Lung (tissue), 12 donors: ENCODE data around the gene CCDC175. TPM values are rescaled to one million over a fixed set of nuclear protein-coding genes. Genes with fewer than 3 reads are reported as not detected.

Source experiments
- ATAC-seq: fragments of 200-7000 bp; cut with Tn5 transposase; one replicate; pipeline ENCODE4 v1.9.1; 2020; ENCODE audit warnings: moderate number of reproducible peaks; ENCODE audit not compliant: insufficient read depth, low FRiP score
- DNase-seq, 3 donors: peaks; one replicate each; pipeline ENCODE4 v3.0.0-alpha.2; 2013 to 2017
- H3K27ac ChIP-seq, 2 donors: one replicate each; pipeline ENCODE4 v1.5.1; 2013; ENCODE audit warnings: mild to moderate bottlenecking in 2 of 2, moderate library complexity in 2 of 2, control low read depth in 1 of 2, inconsistent platforms in 1 of 2, low read depth in 1 of 2, low read length in 1 of 2
- H3K27me3 ChIP-seq, 3 donors: one replicate each; pipeline ENCODE4 v1.5.1; 2013; ENCODE audit warnings: low read length in 2 of 3; ENCODE audit not compliant: control insufficient read depth in 3 of 3, insufficient read depth in 3 of 3
- H3K36me3 ChIP-seq, 4 donors: one replicate each; pipeline ENCODE4 v1.5.1; 2013; ENCODE audit warnings: low read length in 4 of 4, mild to moderate bottlenecking in 1 of 4, moderate library complexity in 1 of 4; ENCODE audit not compliant: control insufficient read depth in 4 of 4, insufficient read depth in 4 of 4
- H3K4me1 ChIP-seq, 5 donors: one replicate each; pipeline ENCODE4 v1.5.1; 2013; ENCODE audit warnings: low read length in 5 of 5, mild to moderate bottlenecking in 2 of 5, moderate library complexity in 1 of 5; ENCODE audit not compliant: control insufficient read depth in 5 of 5, insufficient read depth in 5 of 5
- H3K4me3 ChIP-seq: one replicate; pipeline ENCODE4 v1.5.1; 2013; ENCODE audit warnings: mild to moderate bottlenecking, control low read depth, moderate library complexity
- H3K9ac ChIP-seq, 2 donors: one replicate each; pipeline ENCODE4 v1.5.1; 2013; ENCODE audit warnings: low read length in 2 of 2, control low read depth in 1 of 2; ENCODE audit not compliant: insufficient read depth in 1 of 2
- H3K9me3 ChIP-seq, 4 donors: one replicate each; pipeline ENCODE4 v1.5.1; 2013; ENCODE audit warnings: low read length in 3 of 4, mild to moderate bottlenecking in 1 of 4, moderate library complexity in 1 of 4; ENCODE audit not compliant: control insufficient read depth in 4 of 4, insufficient read depth in 3 of 4
- CTCF ChIP-seq: IDR thresholded peaks from 2 replicates; pipeline ENCODE4 v1.5.1; 2012; ENCODE audit warnings: mild to moderate bottlenecking; ENCODE audit errors: control extremely low read depth, extremely low read depth
- WGBS, 2 donors: extraction: QIAGEN DNeasy Blood & Tissue Kit; methylation state at CpG; one replicate each; pipeline ENCODE4 v1.1.7; 2013; 5-methylcytosine and 5-hydroxymethylcytosine counted together
- polyA plus RNA-seq, 2 donors: library from polyadenylated mRNA; stranded (reverse); fragments of 200-250 nt; gene quantifications; one replicate each; pipeline ENCODE4 v1.2.1, GENCODE V29; 2013
- total RNA-seq, 2 donors: library from RNA; depleted of rRNA in 1 of 2; stranded (reverse); fragments of >200 nt in 1 of 2; gene quantifications; one replicate each; pipeline ENCODE4 v1.2.1, GENCODE V29; 2014 to 2021
- donor health status: control.
- donor health status: control.
- donor health status: Bipolar disorder and iron deficiency.
- donor health status: healthy.
- donor health status: DM: yes; HTN: yes; CAD: no.

Gene CCDC175
- total and polyA plus RNA-seq, 4 donors, result 0.06 to 0.94 (median 0.20) TPM

- 67 to 95% methylated on average over 1 of the region's 1 CpG for WGBS, 2 donors
- no peak for TF ChIP-seq CTCF
- Histone ChIP-seq H3K9me3 (peaks cover 0 to 3% (median 0%) of the 10 kb centered on the region in 4 donors), H3K4me1 (no peaks in the 10 kb centered on the region), H3K4me3 (no peak overlapping the region), H3K27ac (no peak overlapping the region), H3K27me3 (no peaks in the 10 kb centered on the region), H3K9ac (no peak overlapping the region), H3K36me3 (no peaks in the 10 kb centered on the region)
- no peak for DNase-seq
- ATAC-seq, result no peak
Measured at GRCh38 chr14:59565087-59565486, 11.5 kb downstream of the CCDC175 start.

GRCh38 chr14:59564366-59564765, 12.2 kb downstream of the CCDC175 start:
- no peak for ATAC-seq
- no peaks in the 10 kb centered on the region for H3K36me3 ChIP-seq
- TF ChIP-seq CTCF, result no peak
- H3K9me3 ChIP-seq, result no peaks in the 10 kb centered on the region
- no peaks in the 10 kb centered on the region for H3K27me3 ChIP-seq
- H3K4me1 ChIP-seq, result no peaks in the 10 kb centered on the region
- DNase-seq, result no peak
- H3K9ac ChIP-seq, result no peak overlapping the region
- no peak overlapping the region for H3K4me3 ChIP-seq
- WGBS, 2 donors, result 25 to 31% methylated on average over 2 of the region's 2 CpGs
- no peak overlapping the region for H3K27ac ChIP-seq

- Histone ChIP-seq H3K27ac (no peak overlapping the region), H3K27me3 (no peaks in the 10 kb centered on the region), H3K9me3 (peaks cover 0 to 5% (median 0%) of the 10 kb centered on the region in 4 donors), H3K4me3 (no peak overlapping the region), H3K9ac (no peak overlapping the region), H3K4me1 (no peaks in the 10 kb centered on the region), H3K36me3 (no peaks in the 10 kb centered on the region)
- no peak for TF ChIP-seq CTCF
- no peak for ATAC-seq
- DNase-seq, result no peak
- WGBS, 2 donors, result 89 to 91% methylated on average over 2 of the region's 2 CpGs
Measured at GRCh38 chr14:59547310-59547709, 29.3 kb downstream of the CCDC175 start.

- ATAC-seq (no peak), DNase-seq (no peak)
- no peak overlapping the region for H3K9ac ChIP-seq
- H3K4me3 ChIP-seq, result no peak overlapping the region
- TF ChIP-seq CTCF, result no peak
- H3K4me1 ChIP-seq, result no peaks in the 10 kb centered on the region
- 54 to 66% methylated on average over 7 of the region's 7 CpGs for WGBS, 2 donors
- H3K36me3 ChIP-seq, result no peaks in the 10 kb centered on the region
- no peaks in the 10 kb centered on the region for H3K9me3 ChIP-seq
- no peaks in the 10 kb centered on the region for H3K27me3 ChIP-seq
- no peak overlapping the region for H3K27ac ChIP-seq
Measured at GRCh38 chr14:59543873-59544272, 32.7 kb downstream of the CCDC175 start.
